Testis (tissue), 3 donors: Measurements from ENCODE around the gene FCRL3. TPM values are rescaled to one million over a fixed set of nuclear protein-coding genes. Genes with fewer than 3 reads are reported as not detected.

ENCODE experiments used
- DNase-seq: peaks from one replicate; pipeline ENCODE4 v3.0.0-alpha.2; 2019
- H3K27ac ChIP-seq, 2 donors: fragments of 200-600 bp; sonication (generic); one replicate each; pipeline ENCODE4 v1.5.1; 2019
- H3K27me3 ChIP-seq: fragments of 200-600 bp; sonication (generic); one replicate; pipeline ENCODE4 v1.5.1; 2019
- H3K36me3 ChIP-seq: fragments of 200-600 bp; sonication (generic); one replicate; pipeline ENCODE4 v1.5.1; 2017; ENCODE audit warnings: low read depth; ENCODE audit errors: missing control alignments
- H3K4me1 ChIP-seq: fragments of 200-600 bp; sonication (generic); one replicate; pipeline ENCODE4 v1.5.1; 2019
- H3K4me3 ChIP-seq, 2 donors: fragments of 200-600 bp; sonication (generic); one replicate each; pipeline ENCODE4 v1.5.1; 2017 to 2019
- H3K9me3 ChIP-seq: fragments of 200-600 bp; sonication (generic); one replicate; pipeline ENCODE4 v1.5.1; 2017
- POLR2A ChIP-seq: fragments of 450-650 bp; IDR thresholded peaks from one replicate; pipeline ENCODE4 v1.6.1; 2017; ENCODE audit warnings: antibody characterized with exemption, mild to moderate bottlenecking, moderate library complexity
- WGBS, 2 donors: methylation state at CpG; one replicate each; pipeline ENCODE4 v1.1.5; 2018; 5-methylcytosine and 5-hydroxymethylcytosine counted together
- intact Hi-C: fragments of 100-400 bp; cut with DNase I; formaldehyde crosslinking; loops from one replicate; pipeline ENCODE4 v1.15.1; 2023; ENCODE audit warnings: low total_unique reads
- polyA plus RNA-seq: library from polyadenylated mRNA; stranded (reverse); fragments of 350-450 nt; fragmentation: Illumina TruSeq; extraction: RNeasy Lipid Tissue Mini Kit (QIAGEN cat#74804); gene quantifications from one replicate; pipeline ENCODE4 v1.2.3, GENCODE V29; 2014; ENCODE audit warnings: low read depth, low replicate concordance; ENCODE audit not compliant: insufficient read depth
- total RNA-seq, 2 donors: library from RNA; depleted of rRNA; stranded (reverse); fragments of >200 nt; gene quantifications; one replicate each; pipeline ENCODE4 v1.2.3, GENCODE V29; 2016
- TF ChIP-seq, protein P1 (sequence below), 3 experiments: fragments of 450-650 bp in 2 of 3; fragments of 200-600 bp in 1 of 3; sonication (generic) in 1 of 3; IDR thresholded peaks; one replicate each; pipeline ENCODE4 v1.5.1; 2016 to 2019; ENCODE audit warnings: antibody characterized with exemption in 3 of 3, mild to moderate bottlenecking in 2 of 3, moderate library complexity in 1 of 3

Gene FCRL3
- total and polyA plus RNA-seq, 3 donors from 2014 or later: 0.19 to 0.86 (median 0.47) TPM

DNA sequence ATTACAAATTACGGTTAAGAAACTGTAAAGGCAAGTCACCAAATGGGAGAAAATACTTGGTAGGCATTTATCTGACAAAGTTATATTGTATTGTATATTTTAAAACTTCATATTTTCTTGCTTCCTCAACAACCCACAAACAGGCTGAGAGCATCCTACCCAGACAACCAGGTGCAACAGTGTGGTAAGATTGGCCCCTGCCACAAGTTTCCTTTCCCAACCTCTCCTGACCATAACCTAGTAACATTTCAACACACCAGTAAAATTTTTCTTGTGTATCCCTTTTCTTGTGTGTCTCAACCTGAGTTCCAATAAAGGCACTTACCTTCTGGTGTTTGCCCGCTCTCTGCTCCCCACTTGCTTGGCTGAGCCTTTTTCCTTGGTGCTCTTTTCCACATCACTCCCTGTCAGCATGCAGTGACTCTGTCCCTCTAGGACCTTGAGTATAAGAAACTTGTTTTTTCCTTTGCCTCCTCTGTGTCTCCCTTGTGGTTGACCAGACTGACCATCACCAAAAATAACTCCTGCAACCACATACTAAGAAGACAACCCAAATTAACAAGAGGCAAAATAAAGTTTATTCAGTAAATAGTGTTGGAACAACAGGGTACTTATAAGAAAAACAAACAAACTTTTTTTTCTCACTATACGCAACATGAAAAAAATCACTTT lies 40.9 kb downstream of the FCRL3 start:
- Histone ChIP-seq H3K27me3 (no peaks in the 10 kb centered on the region), H3K27ac (no peak overlapping the region), H3K9me3 (no peaks in the 10 kb centered on the region), H3K4me3 (no peak overlapping the region), H3K36me3 (no peaks in the 10 kb centered on the region), H3K4me1 (no peaks in the 10 kb centered on the region)
- 93% methylated on average over 3 of the region's 3 CpGs for WGBS, 2 donors
- intact Hi-C loops: no loop called here
- no peak for DNase-seq
- TF ChIP-seq POLR2A: no peak
- TF ChIP-seq, protein P1, sequence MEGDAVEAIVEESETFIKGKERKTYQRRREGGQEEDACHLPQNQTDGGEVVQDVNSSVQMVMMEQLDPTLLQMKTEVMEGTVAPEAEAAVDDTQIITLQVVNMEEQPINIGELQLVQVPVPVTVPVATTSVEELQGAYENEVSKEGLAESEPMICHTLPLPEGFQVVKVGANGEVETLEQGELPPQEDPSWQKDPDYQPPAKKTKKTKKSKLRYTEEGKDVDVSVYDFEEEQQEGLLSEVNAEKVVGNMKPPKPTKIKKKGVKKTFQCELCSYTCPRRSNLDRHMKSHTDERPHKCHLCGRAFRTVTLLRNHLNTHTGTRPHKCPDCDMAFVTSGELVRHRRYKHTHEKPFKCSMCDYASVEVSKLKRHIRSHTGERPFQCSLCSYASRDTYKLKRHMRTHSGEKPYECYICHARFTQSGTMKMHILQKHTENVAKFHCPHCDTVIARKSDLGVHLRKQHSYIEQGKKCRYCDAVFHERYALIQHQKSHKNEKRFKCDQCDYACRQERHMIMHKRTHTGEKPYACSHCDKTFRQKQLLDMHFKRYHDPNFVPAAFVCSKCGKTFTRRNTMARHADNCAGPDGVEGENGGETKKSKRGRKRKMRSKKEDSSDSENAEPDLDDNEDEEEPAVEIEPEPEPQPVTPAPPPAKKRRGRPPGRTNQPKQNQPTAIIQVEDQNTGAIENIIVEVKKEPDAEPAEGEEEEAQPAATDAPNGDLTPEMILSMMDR (IDR thresholded peaks at IDR 0.05): no peak

DNA sequence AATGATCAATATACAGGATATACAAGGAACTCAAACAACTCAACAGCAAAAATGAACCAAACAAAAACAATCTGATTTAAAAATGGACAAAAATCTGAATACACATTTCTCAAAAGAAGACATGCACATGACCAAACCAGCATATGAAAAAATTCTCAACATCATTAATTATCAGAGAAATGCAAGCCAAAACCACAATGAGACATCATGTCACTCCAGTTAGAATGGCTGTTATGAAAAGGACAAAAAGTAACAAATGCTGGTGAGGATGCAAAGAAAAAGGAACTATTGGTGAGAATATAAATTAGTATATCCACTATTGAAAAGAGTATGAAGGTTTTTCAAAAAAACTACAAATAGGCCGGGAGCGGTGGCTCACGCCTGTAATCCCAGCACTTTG lies 42.0 kb downstream of the FCRL3 start:
- no peaks in the 10 kb centered on the region for H3K4me1 ChIP-seq
- H3K9me3 ChIP-seq: no peaks in the 10 kb centered on the region
- DNase-seq: no peak
- H3K27ac ChIP-seq: no peak overlapping the region
- intact Hi-C loops: no loop called here
- H3K4me3 ChIP-seq: no peak overlapping the region
- no peaks in the 10 kb centered on the region for H3K36me3 ChIP-seq
- 92% methylated on average over 3 of the region's 3 CpGs for WGBS, 2 donors
- no peaks in the 10 kb centered on the region for H3K27me3 ChIP-seq
- TF ChIP-seq POLR2A: no peak
- TF ChIP-seq, protein P1 (IDR thresholded peaks at IDR 0.05): no peak

DNA sequence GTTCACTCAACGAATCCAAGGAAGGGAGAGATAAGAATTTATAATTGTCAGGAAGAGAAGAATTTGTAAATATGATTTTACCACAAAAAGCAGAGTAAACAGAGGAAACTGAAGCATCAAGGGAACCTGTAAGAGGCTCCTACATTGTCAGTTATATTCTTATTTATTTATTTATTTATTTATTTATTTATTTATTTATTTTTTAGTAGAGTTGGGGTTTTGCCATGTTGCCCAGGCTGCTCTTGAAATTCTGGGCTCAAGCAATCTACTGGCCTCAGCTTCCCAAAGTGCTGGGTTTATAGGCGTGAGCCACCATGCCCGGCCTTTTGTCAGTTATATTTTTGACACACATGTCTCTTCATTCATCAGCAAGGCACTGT lies 47.1 kb downstream of the FCRL3 start:
- Histone ChIP-seq H3K36me3 (no peaks in the 10 kb centered on the region), H3K4me3 (no peak overlapping the region), H3K27ac (no peak overlapping the region), H3K27me3 (no peaks in the 10 kb centered on the region), H3K9me3 (no peaks in the 10 kb centered on the region), H3K4me1 (no peaks in the 10 kb centered on the region)
- TF ChIP-seq, protein P1 (IDR thresholded peaks at IDR 0.05): no peak
- TF ChIP-seq POLR2A: no peak
- WGBS, 2 donors: 63 to 70% methylated on average over 3 of the region's 3 CpGs
- DNase-seq: no peak
- intact Hi-C loops: no loop called here

DNA sequence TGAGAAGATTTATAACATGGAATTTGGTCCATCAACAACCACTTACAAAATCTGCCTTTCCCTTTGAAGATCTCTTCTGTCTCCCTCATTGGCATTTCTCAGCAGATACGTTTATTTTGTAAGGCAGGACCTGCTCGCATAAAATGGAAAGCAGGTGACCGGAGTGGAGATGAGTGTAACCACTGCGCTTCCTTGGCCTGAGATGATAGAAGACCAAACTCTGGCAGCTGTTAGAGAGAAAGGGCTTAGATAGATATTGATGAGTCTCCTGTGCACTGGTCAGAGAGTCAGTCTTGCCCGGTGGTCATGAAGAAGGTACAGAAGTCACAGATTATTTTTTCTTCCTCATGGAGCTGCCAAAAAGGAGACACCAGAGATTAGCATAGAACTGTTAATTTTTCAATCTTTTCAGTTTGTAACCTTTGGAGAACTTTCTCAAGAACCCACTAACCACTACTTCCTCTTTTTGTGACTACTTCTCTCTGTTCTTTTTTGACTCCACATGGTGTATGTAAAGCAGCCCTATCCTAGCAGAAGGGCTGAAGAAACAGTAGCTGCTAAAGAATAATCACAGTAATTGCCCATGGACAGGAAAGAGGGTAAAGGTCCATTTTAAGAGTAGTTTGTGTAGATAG lies 47.6 kb downstream of the FCRL3 start:
- H3K4me3 ChIP-seq: no peak overlapping the region
- 80 to 88% methylated on average over 5 of the region's 5 CpGs for WGBS, 2 donors
- TF ChIP-seq, protein P1 (IDR thresholded peaks at IDR 0.05): no peak
- TF ChIP-seq POLR2A: no peak
- intact Hi-C loops: no loop called here
- H3K27ac ChIP-seq: no peak overlapping the region
- no peak for DNase-seq
- H3K4me1 ChIP-seq: no peaks in the 10 kb centered on the region
- H3K36me3 ChIP-seq: no peaks in the 10 kb centered on the region
- H3K9me3 ChIP-seq: no peaks in the 10 kb centered on the region
- H3K27me3 ChIP-seq: no peaks in the 10 kb centered on the region

DNA sequence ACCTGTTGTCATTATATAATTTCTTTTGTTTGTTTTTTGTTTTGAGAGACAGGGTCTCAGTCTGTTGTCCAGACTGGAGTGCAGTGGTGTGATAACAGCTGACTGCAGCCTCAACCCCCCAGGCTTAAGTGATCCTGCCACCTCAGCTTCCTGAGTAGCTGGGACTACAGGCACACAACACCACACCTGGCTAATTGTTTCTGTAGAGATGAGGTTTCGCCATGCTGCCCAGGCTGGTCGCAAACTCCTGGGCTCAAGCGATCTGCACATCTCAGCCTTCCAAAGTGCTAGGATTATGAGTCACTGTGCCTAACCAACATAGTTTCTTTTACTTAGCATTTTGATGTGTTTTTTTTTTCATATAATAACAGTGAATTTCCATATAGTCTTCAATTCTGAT lies 52.3 kb downstream of the FCRL3 start:
- Histone ChIP-seq H3K27ac (no peak overlapping the region), H3K4me1 (no peaks in the 10 kb centered on the region), H3K4me3 (no peak overlapping the region), H3K27me3 (no peaks in the 10 kb centered on the region), H3K36me3 (no peaks in the 10 kb centered on the region), H3K9me3 (no peaks in the 10 kb centered on the region)
- intact Hi-C loops: no loop called here
- WGBS, 2 donors: 90 to 99% methylated on average over 3 of the region's 3 CpGs
- TF ChIP-seq, protein P1 (IDR thresholded peaks at IDR 0.05): no peak
- TF ChIP-seq POLR2A: no peak
- no peak for DNase-seq
